ENCODE measurements around the gene MARCHF3.
"Not testable (repeated sequence)": the region's sequence is repeated elsewhere in the genome, so short reads cannot be mapped to it uniquely, and the experiment has no call there.

MARCHF3 gene

DNA sequence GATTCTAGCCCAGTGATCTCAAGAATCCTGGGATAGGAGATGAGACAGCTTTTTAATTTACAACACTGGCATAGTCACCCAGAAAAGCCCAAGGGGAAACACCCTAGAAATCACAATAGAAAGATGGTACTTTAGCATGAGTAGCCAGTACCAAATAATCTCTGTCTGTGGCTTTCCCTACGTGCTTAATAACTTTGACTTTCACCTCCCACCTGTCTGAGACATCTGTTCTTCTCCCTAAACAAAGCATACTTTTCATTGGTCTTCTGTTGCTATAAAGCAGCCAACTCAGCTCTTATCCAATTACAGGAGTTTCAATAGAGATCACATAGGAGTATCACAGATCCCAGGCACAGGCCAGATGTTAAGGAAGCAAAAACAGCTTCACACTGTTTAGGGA, 10.4 kb downstream of the MARCHF3 start:
- TF ChIP-seq, protein P1, sequence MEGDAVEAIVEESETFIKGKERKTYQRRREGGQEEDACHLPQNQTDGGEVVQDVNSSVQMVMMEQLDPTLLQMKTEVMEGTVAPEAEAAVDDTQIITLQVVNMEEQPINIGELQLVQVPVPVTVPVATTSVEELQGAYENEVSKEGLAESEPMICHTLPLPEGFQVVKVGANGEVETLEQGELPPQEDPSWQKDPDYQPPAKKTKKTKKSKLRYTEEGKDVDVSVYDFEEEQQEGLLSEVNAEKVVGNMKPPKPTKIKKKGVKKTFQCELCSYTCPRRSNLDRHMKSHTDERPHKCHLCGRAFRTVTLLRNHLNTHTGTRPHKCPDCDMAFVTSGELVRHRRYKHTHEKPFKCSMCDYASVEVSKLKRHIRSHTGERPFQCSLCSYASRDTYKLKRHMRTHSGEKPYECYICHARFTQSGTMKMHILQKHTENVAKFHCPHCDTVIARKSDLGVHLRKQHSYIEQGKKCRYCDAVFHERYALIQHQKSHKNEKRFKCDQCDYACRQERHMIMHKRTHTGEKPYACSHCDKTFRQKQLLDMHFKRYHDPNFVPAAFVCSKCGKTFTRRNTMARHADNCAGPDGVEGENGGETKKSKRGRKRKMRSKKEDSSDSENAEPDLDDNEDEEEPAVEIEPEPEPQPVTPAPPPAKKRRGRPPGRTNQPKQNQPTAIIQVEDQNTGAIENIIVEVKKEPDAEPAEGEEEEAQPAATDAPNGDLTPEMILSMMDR (conservative IDR thresholded peaks at IDR 0.05; ENCODE audit: low read depth, low read length), result no peak
- H3K27me3 ChIP-seq (ENCODE audit: insufficient read depth, low read depth), result no peaks in the 10 kb centered on the region
- H3K79me2 ChIP-seq (ENCODE audit: insufficient read depth, low read depth), result no peaks in the 10 kb centered on the region
- no peak overlapping the region for H3K27ac ChIP-seq
- no peaks in the 10 kb centered on the region for H4K20me1 ChIP-seq (ENCODE audit: insufficient read depth)
- H3K36me3 ChIP-seq (ENCODE audit: insufficient read depth), result no peaks in the 10 kb centered on the region; the same call in 1 of the 2 replicates
- H3K4me2 ChIP-seq, result no peak overlapping the region; the same call in 1 of the 2 replicates
- no peak overlapping the region for H2AFZ ChIP-seq (ENCODE audit: low read depth)
- H3K9ac ChIP-seq, result no peak overlapping the region
- no peak overlapping the region for H3K4me3 ChIP-seq (IDR thresholded peaks at IDR 0.05; ENCODE audit: insufficient read depth, low read depth, low read length)
- H3K4me1 ChIP-seq (ENCODE audit: low read depth, poor library complexity, severe bottlenecking), result peaks cover 12% of the 10 kb centered on the region

DNA sequence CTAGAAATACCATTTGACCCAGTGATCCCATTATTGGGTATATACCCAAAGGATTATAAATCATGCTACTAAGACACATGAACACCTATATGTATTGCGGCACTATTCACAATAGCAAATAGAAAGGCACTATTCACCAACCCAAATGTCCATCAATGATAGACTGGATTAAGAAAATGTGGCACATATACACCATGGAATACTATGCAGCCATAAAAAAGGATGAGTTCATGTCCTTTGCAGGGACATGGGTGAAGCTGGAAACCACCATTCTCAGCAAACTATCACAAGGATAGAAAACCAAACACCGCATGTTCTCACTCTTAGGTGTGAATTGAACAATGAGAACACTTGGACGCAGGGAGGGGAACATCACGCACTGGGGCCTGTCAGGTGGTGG, 13.6 kb downstream of the MARCHF3 start:
- not testable (repeated sequence) for H3K9ac ChIP-seq; H3K27ac ChIP-seq; H4K20me1 ChIP-seq (ENCODE audit: insufficient read depth); H3K4me3 ChIP-seq (IDR thresholded peaks at IDR 0.05; ENCODE audit: insufficient read depth, low read depth, low read length); H3K4me2 ChIP-seq; H3K36me3 ChIP-seq (ENCODE audit: insufficient read depth); H2AFZ ChIP-seq (ENCODE audit: low read depth); H3K27me3 ChIP-seq (ENCODE audit: insufficient read depth, low read depth); H3K79me2 ChIP-seq (ENCODE audit: insufficient read depth, low read depth)
- H3K4me1 ChIP-seq (ENCODE audit: low read depth, poor library complexity, severe bottlenecking), result peaks cover 12% of the 10 kb centered on the region

DNA sequence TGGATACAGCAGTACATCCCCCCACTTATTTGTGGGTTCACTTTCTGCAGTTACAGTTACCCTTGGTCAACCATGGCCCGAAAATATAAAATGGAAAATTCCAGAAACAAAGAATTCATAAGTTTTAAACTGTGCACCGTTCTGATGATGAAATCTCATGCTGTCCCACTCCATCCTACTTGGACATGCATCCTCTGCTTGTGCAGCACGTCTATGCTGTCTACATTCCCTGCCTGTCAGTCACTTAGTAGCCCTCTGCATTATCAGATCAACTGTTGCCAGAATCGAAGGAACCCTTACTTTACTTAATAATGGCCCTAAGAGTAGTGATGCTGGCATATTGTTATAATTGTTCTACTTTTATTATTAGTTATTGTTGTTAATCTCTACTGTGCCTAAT, 14.6 kb downstream of the MARCHF3 start:
- no peak overlapping the region for H3K27ac ChIP-seq

DNA sequence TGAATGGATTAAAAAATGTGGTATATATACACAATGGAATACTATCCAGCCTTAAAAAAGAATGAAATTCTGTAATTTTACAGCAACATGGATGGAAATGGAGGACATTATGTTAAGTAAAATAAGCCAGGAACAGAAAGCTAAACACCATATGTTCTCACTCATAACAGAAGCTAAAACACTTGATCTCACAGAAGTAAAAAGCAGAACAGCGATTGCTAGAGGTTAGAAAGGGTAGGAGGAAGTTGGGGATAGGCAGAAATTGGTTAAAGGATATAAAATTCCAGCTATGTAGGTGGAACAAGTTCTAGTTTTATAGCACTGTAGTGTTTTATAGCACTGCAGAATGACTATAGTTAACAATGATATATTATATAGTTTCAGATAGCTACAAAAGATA, 15.8 kb downstream of the MARCHF3 start:
- H2AFZ ChIP-seq (ENCODE audit: low read depth), result no peak overlapping the region

More for the DNA sequence above, 14.6 kb downstream of the MARCHF3 start:
- Histone ChIP-seq H2AFZ (ENCODE audit: low read depth) (no peak overlapping the region), H3K4me1 (ENCODE audit: low read depth, poor library complexity, severe bottlenecking) (peaks cover 12% of the 10 kb centered on the region), H3K27me3 (ENCODE audit: insufficient read depth, low read depth) (no peaks in the 10 kb centered on the region), H3K36me3 (ENCODE audit: insufficient read depth) (no peaks in the 10 kb centered on the region), H3K4me3 (IDR thresholded peaks at IDR 0.05; ENCODE audit: insufficient read depth, low read depth, low read length) (no peak overlapping the region), H3K79me2 (ENCODE audit: insufficient read depth, low read depth) (no peaks in the 10 kb centered on the region), H4K20me1 (ENCODE audit: insufficient read depth) (no peaks in the 10 kb centered on the region), H3K9ac (no peak overlapping the region), H3K4me2 (no peak overlapping the region)
- TF ChIP-seq, protein P1 (conservative IDR thresholded peaks at IDR 0.05; ENCODE audit: low read depth, low read length), result no peak

DNA sequence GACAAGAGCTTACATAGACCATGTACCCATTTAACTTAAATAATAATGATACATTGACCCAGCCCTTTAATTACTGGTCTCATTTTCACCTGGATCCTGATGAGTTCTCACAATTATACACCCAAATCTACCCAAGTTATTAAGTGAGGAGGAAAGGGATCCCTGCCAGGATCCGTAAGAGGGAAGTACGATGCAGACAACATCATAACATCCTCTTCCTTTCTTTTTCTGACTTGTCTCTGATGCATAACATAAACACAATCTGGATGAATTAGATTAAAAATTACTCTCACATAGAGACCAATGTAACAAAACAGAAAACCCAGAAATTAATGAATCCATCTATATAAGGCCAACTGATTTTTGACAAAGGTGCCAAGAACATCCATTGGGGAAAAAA, 17.0 kb downstream of the MARCHF3 start:
- no peak overlapping the region for H3K9ac ChIP-seq
- peaks cover 5% of the 10 kb centered on the region for H3K4me1 ChIP-seq (ENCODE audit: low read depth, poor library complexity, severe bottlenecking)
- no peaks in the 10 kb centered on the region for H3K27me3 ChIP-seq (ENCODE audit: insufficient read depth, low read depth)
- no peak overlapping the region for H3K4me2 ChIP-seq
- no peak overlapping the region for H2AFZ ChIP-seq (ENCODE audit: low read depth)
- no peak overlapping the region for H3K27ac ChIP-seq
- H3K4me3 ChIP-seq (IDR thresholded peaks at IDR 0.05; ENCODE audit: insufficient read depth, low read depth, low read length), result no peak overlapping the region
- H3K79me2 ChIP-seq (ENCODE audit: insufficient read depth, low read depth), result no peaks in the 10 kb centered on the region
- H4K20me1 ChIP-seq (ENCODE audit: insufficient read depth), result no peaks in the 10 kb centered on the region
- H3K36me3 ChIP-seq (ENCODE audit: insufficient read depth), result no peaks in the 10 kb centered on the region
- TF ChIP-seq, protein P1 (conservative IDR thresholded peaks at IDR 0.05; ENCODE audit: low read depth, low read length), result no peak

More for the DNA sequence above, 15.8 kb downstream of the MARCHF3 start:
- TF ChIP-seq, protein P1 (conservative IDR thresholded peaks at IDR 0.05; ENCODE audit: low read depth, low read length), result no peak
- Histone ChIP-seq H3K79me2 (ENCODE audit: insufficient read depth, low read depth) (no peaks in the 10 kb centered on the region), H3K4me2 (no peak overlapping the region), H3K27ac (no peak overlapping the region), H3K4me1 (ENCODE audit: low read depth, poor library complexity, severe bottlenecking) (peaks cover 6% of the 10 kb centered on the region), H3K36me3 (ENCODE audit: insufficient read depth) (no peaks in the 10 kb centered on the region), H3K9ac (no peak overlapping the region), H3K4me3 (IDR thresholded peaks at IDR 0.05; ENCODE audit: insufficient read depth, low read depth, low read length) (no peak overlapping the region), H4K20me1 (ENCODE audit: insufficient read depth) (no peaks in the 10 kb centered on the region), H3K27me3 (ENCODE audit: insufficient read depth, low read depth) (no peaks in the 10 kb centered on the region)
